ENCODE results near the gene TSPYL6.
"Not testable (repeated sequence)": the region's sequence is repeated elsewhere in the genome, so short reads cannot be mapped to it uniquely, and the experiment has no call there.

The TSPYL6 gene

GRCh38 chr2:54256091-54256694 lies at the start of gene TSPYL6:
TSPYL6 (minus strand) TSS chr2:54256229; CDS start chr2:54256151, 78 bp downstream.
- DNase-seq: no peak

GRCh38 chr2:54303631-54304030 lies 47.6 kb upstream of the TSPYL6 start:
- no peak for DNase-seq

- no peak for DNase-seq
Observed at GRCh38 chr2:54298514-54298913, 42.5 kb upstream of the TSPYL6 start.

GRCh38 chr2:54295911-54296310 lies 39.9 kb upstream of the TSPYL6 start:
- no peak for DNase-seq

GRCh38 chr2:54294665-54295064 lies 38.6 kb upstream of the TSPYL6 start:
- not testable (repeated sequence) for DNase-seq

- DNase-seq: no peak
Observed at GRCh38 chr2:54290356-54291025, 34.5 kb upstream of the TSPYL6 start.

GRCh38 chr2:54289917-54290316 lies 33.9 kb upstream of the TSPYL6 start:
- DNase-seq: no peak

- no peak for DNase-seq
Observed at GRCh38 chr2:54287532-54287931, 31.5 kb upstream of the TSPYL6 start.

GRCh38 chr2:54285451-54285850 lies 29.4 kb upstream of the TSPYL6 start:
- DNase-seq: no peak

- no peak for DNase-seq
Observed at GRCh38 chr2:54284826-54285225, 28.8 kb upstream of the TSPYL6 start.

- no peak for DNase-seq
Observed at GRCh38 chr2:54279385-54279784, 23.4 kb upstream of the TSPYL6 start.

- DNase-seq: no peak
Observed at GRCh38 chr2:54275541-54275940, 19.5 kb upstream of the TSPYL6 start.

- DNase-seq: no peak
Observed at GRCh38 chr2:54274781-54275242, 18.8 kb upstream of the TSPYL6 start.

GRCh38 chr2:54271843-54272627 lies 16.0 kb upstream of the TSPYL6 start:
- peak; percentile 19 to 31 for DNase-seq

GRCh38 chr2:54271189-54271588 lies 15.2 kb upstream of the TSPYL6 start:
- peak; percentile 17 to 40 for DNase-seq

GRCh38 chr2:54267577-54267976 lies 11.5 kb upstream of the TSPYL6 start:
- no peak for DNase-seq

GRCh38 chr2:54265081-54265480 lies 9.1 kb upstream of the TSPYL6 start:
- DNase-seq: peak in 1 of 2 donors; percentile 2

GRCh38 chr2:54262015-54262765 lies 6.2 kb upstream of the TSPYL6 start:
- no peak for DNase-seq

- DNase-seq: no peak
Observed at GRCh38 chr2:54261537-54261936, 5.5 kb upstream of the TSPYL6 start.

- no peak for DNase-seq
Observed at GRCh38 chr2:54260241-54260595, 4.2 kb upstream of the TSPYL6 start.

GRCh38 chr2:54259413-54260240 lies 3.6 kb upstream of the TSPYL6 start:
- DNase-seq: no peak

- no peak for DNase-seq
Observed at GRCh38 chr2:54258166-54258565, 2.1 kb upstream of the TSPYL6 start.

Measured in inflammatory macrophage treated with lipopolysaccharide for 1 hour (primary cell).